Glomerular endothelial cell (primary cell): Measurements from ENCODE around the gene TCHP. TPM values are rescaled to one million over a fixed set of nuclear protein-coding genes. Genes with fewer than 3 reads are reported as not detected.

ENCODE experiments used
- DNase-seq: peaks from one replicate; pipeline ENCODE4 v3.0.0-alpha.2; 2011; ENCODE audit warnings: low read depth, low spot score; ENCODE audit errors: extremely low read depth
- total RNA-seq: library from RNA; depleted of rRNA; stranded (reverse); fragments of >200 nt; gene quantifications from 2 replicates; pipeline ENCODE4 v1.2.3, GENCODE V29; 2015

TCHP gene
- total RNA-seq, 1 donor from 2014 or later = 23.2 TPM

GRCh38 chr12:109931143-109931542 is 31.1 kb downstream of the TCHP start:
- no peak for DNase-seq

DNA sequence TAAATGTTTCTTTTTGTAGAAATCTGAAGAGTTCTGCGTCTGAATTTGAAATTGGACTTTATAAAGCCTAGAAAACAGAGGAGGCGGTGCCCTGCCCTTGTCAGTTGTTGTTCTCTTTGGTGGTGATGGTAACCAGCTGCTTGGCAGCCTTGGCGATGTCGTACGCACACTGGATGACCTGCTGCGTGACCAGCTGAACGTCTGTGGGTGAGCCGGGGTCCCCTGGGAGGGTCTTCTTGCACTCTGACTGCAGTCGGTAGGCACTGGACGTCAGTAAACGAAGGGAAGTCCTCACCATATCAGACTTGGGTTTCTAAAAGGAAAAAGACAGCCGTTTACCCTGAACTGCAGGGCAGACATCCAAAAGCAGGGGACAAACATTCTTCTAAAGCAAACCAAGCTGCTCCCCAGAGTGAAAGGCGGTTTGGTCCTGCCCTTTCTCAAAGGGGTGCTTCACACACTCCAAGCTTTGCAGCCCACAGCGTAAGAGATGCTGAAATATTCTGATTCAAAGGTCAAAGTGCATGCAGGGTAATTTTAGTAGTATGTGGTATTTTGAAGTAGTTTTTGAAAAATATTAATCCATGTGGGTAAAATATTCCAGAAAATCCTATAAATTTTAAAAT is 32.9 kb downstream of the TCHP start:
- DNase-seq = no peak

- DNase-seq = no peak
Measured at GRCh38 chr12:109934026-109934425, 34.0 kb downstream of the TCHP start.

DNA sequence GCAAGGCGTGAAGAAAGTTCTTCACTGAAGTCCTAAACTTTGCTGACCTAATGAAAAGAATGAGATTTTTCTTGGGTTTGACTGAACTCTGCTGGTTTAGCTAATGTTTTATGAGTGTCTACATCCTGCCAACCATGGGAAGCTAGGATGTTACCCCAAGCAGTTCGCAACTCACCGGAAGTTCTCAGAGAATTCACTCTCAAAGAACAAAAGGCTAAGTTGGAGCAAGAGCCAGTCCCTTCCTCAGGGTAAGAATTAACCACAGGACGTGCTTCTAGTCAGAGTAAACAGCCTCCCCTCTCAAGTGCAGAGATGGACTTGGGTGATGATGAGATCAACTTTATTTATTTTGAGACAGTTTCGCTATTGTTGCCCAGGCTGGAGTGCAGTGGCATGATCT is 37.3 kb downstream of the TCHP start:
- DNase-seq = peak; percentile 78

GRCh38 chr12:109938947-109939346 is 38.9 kb downstream of the TCHP start:
- no peak for DNase-seq

DNA sequence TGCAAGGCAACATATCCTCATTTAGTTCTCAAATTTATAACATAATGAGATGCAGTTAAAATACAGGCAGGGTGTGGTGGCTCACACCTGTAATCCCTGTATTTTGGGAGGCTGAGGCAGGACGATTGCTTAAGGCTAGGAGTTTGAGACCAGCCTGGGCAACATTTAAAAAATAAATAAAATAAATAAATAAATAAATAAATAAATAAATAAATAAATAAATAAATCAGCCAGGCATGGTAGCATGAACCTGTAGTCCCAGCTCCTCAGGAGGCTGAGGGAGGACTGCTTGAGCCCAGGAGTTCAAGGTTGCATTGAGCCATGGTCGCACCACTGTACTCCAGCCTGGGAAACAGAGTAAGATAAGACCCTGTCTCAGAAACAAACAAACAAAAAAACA is 39.4 kb downstream of the TCHP start:
- DNase-seq = no peak

DNA sequence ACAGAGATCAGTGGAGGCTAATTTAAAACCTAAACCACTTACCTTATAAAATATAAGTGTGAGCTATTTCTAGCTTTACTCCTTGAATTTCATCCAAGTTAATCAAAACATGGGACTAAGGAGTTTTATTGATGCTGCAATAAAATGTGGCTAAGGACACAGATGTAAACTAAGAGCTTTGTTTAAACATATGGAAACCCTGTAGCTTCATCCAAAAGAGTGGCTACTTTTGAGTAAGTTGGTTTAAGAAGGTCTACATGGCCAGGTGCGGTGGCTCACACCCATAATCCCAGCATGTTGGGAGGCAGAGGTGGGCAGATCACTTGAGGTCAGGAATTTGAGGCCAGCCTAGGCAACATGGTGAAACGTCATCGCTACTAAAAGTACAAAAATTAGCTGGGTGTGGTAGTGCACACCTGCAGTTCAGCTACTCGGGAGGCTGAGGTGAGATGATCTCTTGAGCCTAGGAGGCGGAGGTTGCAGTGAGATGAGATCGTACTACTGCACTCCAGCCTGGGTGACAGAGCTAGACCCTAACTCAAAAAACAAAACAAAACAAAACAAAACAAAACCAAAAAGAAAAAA is 40.4 kb downstream of the TCHP start:
- no peak for DNase-seq

- no peak for DNase-seq
Measured at GRCh38 chr12:109943811-109944210, 43.7 kb downstream of the TCHP start.

- DNase-seq = no peak
Measured at GRCh38 chr12:109944561-109945359, 44.7 kb downstream of the TCHP start.

DNA sequence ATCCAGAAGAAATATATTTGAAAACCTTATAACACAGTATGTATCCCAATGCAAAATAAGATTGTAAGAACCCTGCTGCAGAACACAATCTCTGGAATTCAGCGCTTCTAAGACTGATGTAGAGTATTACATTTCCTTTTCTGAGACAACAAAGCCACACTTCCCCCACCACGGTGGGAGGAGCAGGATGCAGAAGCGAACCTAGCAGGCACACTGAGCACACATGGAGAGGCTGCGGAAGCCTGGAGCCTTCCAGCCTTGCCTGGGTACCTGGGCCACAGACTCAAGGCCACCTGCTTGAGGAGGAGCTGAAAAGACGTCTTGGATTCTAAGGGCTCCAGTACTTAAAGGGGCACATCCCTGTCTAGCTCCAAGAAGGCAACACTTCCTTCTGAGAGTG is 46.4 kb downstream of the TCHP start:
- no peak for DNase-seq

DNA sequence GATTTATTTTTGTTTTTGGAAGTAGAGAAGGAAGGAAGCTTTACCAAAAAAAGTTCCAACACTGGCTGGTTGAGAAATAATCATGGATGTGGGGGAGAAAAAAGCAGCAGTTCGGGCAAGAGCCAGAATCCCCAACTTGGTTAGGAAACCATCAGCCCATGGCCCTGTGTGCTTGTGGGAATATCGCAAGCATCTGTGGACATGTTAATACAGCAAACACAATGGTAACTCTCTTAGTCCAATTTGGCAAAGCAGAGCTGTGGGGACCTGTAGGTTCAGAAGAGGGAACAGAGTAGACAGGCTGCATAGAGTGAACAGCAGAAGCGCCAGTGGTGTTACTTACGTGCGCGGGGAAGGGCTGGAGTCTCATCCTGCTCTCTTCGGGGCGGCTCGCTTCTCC is 46.8 kb downstream of the TCHP start:
- no peak for DNase-seq

DNA sequence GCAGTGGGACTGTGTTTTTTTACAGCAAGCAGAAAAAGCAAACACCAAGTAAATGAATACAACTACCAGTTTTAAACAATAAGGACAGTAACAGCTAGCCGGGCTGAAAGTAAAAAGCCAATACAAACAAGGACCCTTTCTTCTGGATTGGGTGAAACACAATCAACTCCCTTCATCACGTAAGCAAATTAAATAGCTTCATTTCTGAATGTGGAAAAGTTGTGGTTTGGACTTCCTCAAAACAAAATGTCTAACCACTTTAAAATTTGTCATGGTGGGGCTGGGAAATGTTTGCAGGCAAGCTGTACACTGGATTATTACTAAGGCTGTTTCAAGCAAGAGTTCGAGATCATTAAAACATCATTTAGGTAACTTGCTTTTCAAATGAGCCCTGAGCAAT is 47.4 kb downstream of the TCHP start:
- no peak for DNase-seq

DNA sequence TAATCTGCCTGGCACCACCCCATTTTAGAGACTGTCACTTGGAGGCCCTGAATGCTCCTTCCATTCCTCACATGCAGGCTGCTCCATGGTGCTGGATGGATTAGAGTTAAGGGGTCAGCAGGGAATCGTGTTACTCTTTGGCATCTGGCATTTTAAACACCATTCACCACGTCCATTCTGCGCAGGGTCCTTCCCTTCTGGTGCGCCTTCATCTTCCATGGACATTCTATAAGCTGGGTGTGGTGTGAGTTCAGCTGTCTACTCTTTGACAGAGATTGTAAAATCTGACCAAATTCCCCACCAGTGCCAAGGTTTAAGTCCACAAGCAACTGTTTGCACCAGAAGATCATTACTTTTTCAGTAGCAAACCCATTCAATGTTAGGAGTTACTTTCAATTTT is 48.3 kb downstream of the TCHP start:
- no peak for DNase-seq

GRCh38 chr12:109949089-109949488 is 49.0 kb downstream of the TCHP start:
- DNase-seq = no peak

DNA sequence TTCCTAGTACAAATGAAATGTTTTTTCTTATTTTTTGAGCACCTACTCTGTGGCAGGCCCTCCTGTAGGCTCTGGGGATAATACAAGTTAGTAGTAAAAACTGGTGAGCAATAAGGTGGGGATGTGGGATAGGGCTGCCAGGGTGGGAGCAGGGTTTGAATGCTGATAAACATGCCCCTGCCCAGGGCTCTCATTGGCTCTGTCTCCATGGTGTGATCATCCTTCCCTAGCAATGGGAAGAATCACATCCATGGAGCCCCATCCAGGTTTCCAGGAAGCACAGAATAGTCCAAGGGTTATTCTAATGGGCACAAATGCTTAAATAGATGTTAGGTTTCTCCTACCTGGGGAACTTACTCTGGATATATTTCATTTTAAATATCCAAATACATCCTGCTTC is 50.6 kb downstream of the TCHP start:
- DNase-seq = no peak

DNA sequence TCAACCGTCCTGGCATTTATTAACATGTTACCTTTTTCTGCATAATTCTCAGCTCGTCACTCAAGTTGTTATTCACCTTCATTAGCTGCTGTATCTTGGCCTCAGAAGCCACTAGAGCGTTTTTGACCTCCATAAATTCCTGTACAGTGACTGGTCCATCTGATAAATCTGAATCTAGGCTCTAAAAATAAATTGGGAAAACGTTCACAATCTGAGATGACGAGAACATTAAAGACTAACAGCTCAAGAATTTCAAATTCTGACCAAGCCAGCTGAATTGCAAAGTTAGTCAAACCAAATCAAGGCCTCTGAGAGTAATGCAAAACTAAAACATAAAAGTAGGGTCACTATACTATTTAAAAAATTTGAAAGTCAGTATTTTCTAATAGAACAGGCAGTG is 51.1 kb downstream of the TCHP start:
- DNase-seq = no peak

DNA sequence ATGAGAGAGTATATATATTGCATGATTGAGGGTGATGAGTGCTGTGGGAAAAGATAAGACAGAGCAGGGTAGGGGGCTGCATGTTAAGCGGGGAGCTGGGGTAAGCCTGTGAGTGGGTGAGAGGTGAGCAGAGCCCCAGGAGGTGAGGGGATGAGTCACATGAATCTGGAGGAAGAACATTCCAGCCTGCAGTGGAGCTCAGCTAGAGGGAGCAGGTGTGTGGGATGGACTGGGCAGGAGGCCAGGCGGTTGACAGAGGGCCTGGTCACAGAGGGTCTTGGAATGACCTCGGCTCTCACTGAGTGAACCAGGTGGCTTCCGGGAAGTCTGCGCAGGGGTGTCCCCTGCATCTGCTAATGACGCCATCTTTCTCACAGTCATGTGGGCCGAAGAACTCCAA is 51.7 kb downstream of the TCHP start:
- no peak for DNase-seq

GRCh38 chr12:109952160-109952858 is 52.2 kb downstream of the TCHP start:
- no peak for DNase-seq

DNA sequence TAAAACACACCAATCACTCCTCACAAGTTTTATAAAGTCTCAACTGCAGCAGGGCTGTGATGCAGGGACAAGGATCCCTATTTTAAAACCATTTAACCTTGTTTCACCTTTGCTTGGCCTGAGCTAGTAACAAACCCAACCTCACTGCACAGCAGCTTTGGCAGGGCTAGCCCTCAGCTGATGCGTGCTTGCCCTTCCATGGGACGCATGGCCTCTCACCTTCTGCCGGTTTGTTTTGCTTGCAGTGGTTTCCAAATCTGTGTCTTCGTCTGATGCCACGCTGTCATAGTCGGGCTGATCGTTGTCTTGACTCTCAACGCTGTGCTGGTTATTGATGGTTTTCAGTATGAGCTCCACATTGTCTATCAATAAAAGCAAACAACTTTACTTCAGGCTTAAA is 52.8 kb downstream of the TCHP start:
- DNase-seq = no peak

GRCh38 chr12:109953656-109954055 is 53.6 kb downstream of the TCHP start:
- no peak for DNase-seq

DNA sequence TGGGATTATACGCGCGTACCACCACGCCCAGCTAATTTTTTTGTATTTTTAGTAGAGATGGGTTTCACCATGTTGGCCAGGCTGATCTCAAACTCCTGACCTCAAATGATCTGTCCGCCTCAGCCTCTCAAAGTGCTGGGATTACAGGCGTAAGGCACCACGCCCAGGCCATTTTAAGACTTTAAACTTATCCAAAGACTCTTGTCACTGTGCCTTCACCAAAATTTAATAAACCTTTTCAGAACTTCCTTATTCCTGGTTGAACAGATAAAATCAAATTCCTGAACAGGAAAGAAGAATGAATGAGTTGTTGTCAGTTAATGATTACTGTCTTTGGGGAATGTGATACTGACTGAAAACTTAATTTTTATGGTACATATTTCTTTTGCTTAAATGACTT is 58.3 kb downstream of the TCHP start:
- no peak for DNase-seq
